ENCODE measurements around the gene ACSS3.

DNA sequence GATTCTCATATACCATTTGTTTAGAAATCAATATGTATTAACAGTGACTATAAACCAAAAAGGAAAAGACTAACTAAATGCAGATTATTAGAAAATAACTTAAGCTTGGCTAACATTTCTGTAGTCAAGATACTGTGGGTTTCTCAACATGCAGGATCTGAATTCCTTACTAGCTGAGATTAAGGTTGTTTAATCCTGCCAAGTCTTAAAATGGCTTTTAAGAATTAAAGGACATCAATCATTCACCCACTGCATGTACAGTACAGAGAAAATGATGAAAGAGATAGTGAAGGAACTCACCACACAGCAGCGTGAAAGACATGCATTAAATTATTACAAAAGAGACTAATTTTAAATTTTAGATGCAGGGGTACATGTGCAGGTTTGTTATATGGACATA lies 3.8 kb downstream of the ACSS3 start:
- TF ChIP-seq, protein P1, sequence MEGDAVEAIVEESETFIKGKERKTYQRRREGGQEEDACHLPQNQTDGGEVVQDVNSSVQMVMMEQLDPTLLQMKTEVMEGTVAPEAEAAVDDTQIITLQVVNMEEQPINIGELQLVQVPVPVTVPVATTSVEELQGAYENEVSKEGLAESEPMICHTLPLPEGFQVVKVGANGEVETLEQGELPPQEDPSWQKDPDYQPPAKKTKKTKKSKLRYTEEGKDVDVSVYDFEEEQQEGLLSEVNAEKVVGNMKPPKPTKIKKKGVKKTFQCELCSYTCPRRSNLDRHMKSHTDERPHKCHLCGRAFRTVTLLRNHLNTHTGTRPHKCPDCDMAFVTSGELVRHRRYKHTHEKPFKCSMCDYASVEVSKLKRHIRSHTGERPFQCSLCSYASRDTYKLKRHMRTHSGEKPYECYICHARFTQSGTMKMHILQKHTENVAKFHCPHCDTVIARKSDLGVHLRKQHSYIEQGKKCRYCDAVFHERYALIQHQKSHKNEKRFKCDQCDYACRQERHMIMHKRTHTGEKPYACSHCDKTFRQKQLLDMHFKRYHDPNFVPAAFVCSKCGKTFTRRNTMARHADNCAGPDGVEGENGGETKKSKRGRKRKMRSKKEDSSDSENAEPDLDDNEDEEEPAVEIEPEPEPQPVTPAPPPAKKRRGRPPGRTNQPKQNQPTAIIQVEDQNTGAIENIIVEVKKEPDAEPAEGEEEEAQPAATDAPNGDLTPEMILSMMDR (IDR thresholded peaks at IDR 0.05; ENCODE audit: low read length) = no peak
- no peak for TF ChIP-seq EZH2 (IDR thresholded peaks at IDR 0.05; ENCODE audit: borderline replicate concordance, low read length)
